ENCODE measurements around the gene SKA1. TPM values are rescaled to one million over a fixed set of nuclear protein-coding genes. Genes with fewer than 3 reads are reported as not detected.
"Not testable (repeated sequence)": the region's sequence is repeated elsewhere in the genome, so short reads cannot be mapped to it uniquely, and the experiment has no call there.

Gene SKA1
- total RNA-seq, 1 donor from 2014 or later, result 1.4 TPM

- no peak for DNase-seq (ENCODE audit: low read depth in 2 of 2)
These were observed 19.0 kb downstream of the SKA1 start for GRCh38 chr18:50393802-50394201.

GRCh38 chr18:50395093-50395492, 20.2 kb downstream of the SKA1 start:
- DNase-seq (ENCODE audit: low read depth in 2 of 2), result no peak

GRCh38 chr18:50396005-50396660, 21.3 kb downstream of the SKA1 start:
- DNase-seq (ENCODE audit: low read depth in 2 of 2), result no peak

GRCh38 chr18:50397023-50397422, 22.2 kb downstream of the SKA1 start:
- DNase-seq (ENCODE audit: low read depth in 2 of 2), result no peak

- no peak for DNase-seq (ENCODE audit: low read depth in 2 of 2)
These were observed 23.3 kb downstream of the SKA1 start for GRCh38 chr18:50398099-50398498.

- no peak for DNase-seq (ENCODE audit: low read depth in 2 of 2)
These were observed 24.1 kb downstream of the SKA1 start for GRCh38 chr18:50398947-50399346.

GRCh38 chr18:50399582-50399981, 24.7 kb downstream of the SKA1 start:
- no peak for DNase-seq (ENCODE audit: low read depth in 2 of 2)

GRCh38 chr18:50400438-50400837, 25.6 kb downstream of the SKA1 start:
- not testable (repeated sequence) for DNase-seq (ENCODE audit: low read depth in 2 of 2)

GRCh38 chr18:50401295-50401694, 26.4 kb downstream of the SKA1 start:
- DNase-seq (ENCODE audit: low read depth in 2 of 2), result no peak

GRCh38 chr18:50401888-50402287, 27.0 kb downstream of the SKA1 start:
- peak; percentile 10 to 22 for DNase-seq (ENCODE audit: low read depth in 2 of 2)

GRCh38 chr18:50404752-50405581, 30.1 kb downstream of the SKA1 start:
- DNase-seq (ENCODE audit: low read depth in 2 of 2), result not testable (repeated sequence)

GRCh38 chr18:50405582-50406271, 30.9 kb downstream of the SKA1 start:
- no peak for DNase-seq (ENCODE audit: low read depth in 2 of 2)

GRCh38 chr18:50409236-50409635, 34.4 kb downstream of the SKA1 start:
- no peak for DNase-seq (ENCODE audit: low read depth in 2 of 2)

- no peak for DNase-seq (ENCODE audit: low read depth in 2 of 2)
These were observed 35.2 kb downstream of the SKA1 start for GRCh38 chr18:50410008-50410407.

- DNase-seq (ENCODE audit: low read depth in 2 of 2), result no peak
These were observed 36.0 kb downstream of the SKA1 start for GRCh38 chr18:50410894-50411293.

GRCh38 chr18:50416832-50417231, 42.0 kb downstream of the SKA1 start:
- not testable (repeated sequence) for DNase-seq (ENCODE audit: low read depth in 2 of 2)

GRCh38 chr18:50417705-50418104, 42.9 kb downstream of the SKA1 start:
- not testable (repeated sequence) for DNase-seq (ENCODE audit: low read depth in 2 of 2)

- DNase-seq (ENCODE audit: low read depth in 2 of 2), result no peak
These were observed 43.8 kb downstream of the SKA1 start for GRCh38 chr18:50418650-50419049.

- DNase-seq (ENCODE audit: low read depth in 2 of 2), result no peak
These were observed 47.5 kb downstream of the SKA1 start for GRCh38 chr18:50422286-50422898.

- peak; percentile 14 to 62 for DNase-seq (ENCODE audit: low read depth in 2 of 2)
These were observed 50.2 kb downstream of the SKA1 start for GRCh38 chr18:50424877-50425690.

- no peak for DNase-seq (ENCODE audit: low read depth in 2 of 2)
These were observed 53.0 kb downstream of the SKA1 start for GRCh38 chr18:50427896-50428295.
